Measurements from ENCODE around the gene IL36G. TPM values are rescaled to one million over a fixed set of nuclear protein-coding genes. Genes with fewer than 3 reads are reported as not detected.

Gene IL36G
- total RNA-seq, 2 experiments from 2014 or later: not detected

DNA sequence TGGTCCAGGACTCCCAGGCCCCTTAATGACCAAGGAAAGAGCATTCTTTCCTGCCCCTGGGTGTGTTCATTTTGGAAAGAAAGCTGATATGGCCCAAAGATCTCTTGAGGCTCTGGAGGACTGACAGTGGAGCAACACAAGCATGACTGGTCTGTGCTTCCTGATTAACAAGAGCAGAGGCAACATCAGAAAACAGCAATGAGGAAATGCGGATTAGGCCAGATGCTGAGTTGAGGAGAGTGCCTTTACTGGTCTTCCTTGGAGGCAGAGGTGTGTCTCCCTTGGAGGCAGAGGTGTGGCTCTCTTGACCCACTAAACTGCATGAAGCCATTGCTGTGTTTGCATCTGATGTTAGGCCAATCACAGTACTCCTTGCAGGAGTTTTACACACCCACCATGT lies 54.9 kb downstream of the IL36G start:
- POLR2A ChIA-PET: no interaction called here
- H3K27ac Mint-ChIP-seq: no peak overlapping the region

DNA sequence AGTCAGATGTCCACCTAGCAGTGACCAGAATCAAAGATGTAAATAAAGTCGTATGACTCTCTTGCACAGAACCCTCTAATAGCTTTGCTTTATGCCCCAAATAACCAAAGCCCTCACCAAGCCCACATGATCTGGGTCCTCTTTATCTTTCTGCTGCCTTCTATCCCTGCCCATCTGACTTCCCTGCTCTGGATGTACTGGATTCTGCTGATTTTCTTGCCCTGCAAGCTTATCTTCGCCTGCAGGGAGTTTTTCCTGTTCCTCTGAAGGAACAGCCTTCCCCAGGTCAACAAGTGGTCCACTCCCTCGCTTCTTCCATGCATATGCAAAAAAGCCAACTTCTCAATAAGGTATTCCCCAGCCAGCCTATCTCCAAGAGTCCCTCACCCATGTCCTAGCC lies 56.2 kb downstream of the IL36G start:
- no peak for ATAC-seq (ENCODE audit: poor library complexity)
- Mint-ChIP-seq H3K27me3 (peaks cover 4% of the 10 kb centered on the region), H3K4me3 (no peak overlapping the region), H3K4me1 (ENCODE audit: low read depth) (no peaks in the 10 kb centered on the region), H3K27ac (no peak overlapping the region), H3K9me3 (no peaks in the 10 kb centered on the region), H3K36me3 (ENCODE audit: low read depth) (no peaks in the 10 kb centered on the region)
- Histone ChIP-seq H3K4me3 (ENCODE audit: low read length) (no peak overlapping the region), H3K36me3 (ENCODE audit: insufficient read depth, low read length) (no peaks in the 10 kb centered on the region), H3K9me3 (ENCODE audit: control insufficient read depth in 1 of 2, insufficient read depth in 1 of 2, low read length in 2 of 2) (no peaks in the 10 kb centered on the region), H3K4me1 (ENCODE audit: insufficient read depth, low read length) (no peaks in the 10 kb centered on the region), H3K27ac (ENCODE audit: low read depth in 1 of 2, low read length in 2 of 2) (no peak overlapping the region), H3K27me3 (ENCODE audit: control insufficient read depth in 1 of 2, insufficient read depth in 2 of 2, low read length in 2 of 2) (peaks cover 0 to under 1% of the 10 kb centered on the region in 2 experiments)
- intact Hi-C loops (cut with DNase I, micrococcal nuclease): no loop called here
- TF ChIP-seq CTCF (IDR thresholded peaks at IDR 0.05): no peak
- ChIA-PET POLR2A (no interaction called here), CTCF (no interaction called here)
- DNase-seq: no peak

More for the DNA sequence above, 54.9 kb downstream of the IL36G start:
- Histone ChIP-seq H3K27me3 (ENCODE audit: control insufficient read depth in 1 of 2, insufficient read depth in 2 of 2, low read length in 2 of 2) (peaks cover 6 to 7% of the 10 kb centered on the region in 2 experiments), H3K27ac (ENCODE audit: low read depth in 1 of 2, low read length in 2 of 2) (no peak overlapping the region), H3K36me3 (ENCODE audit: insufficient read depth, low read length) (no peaks in the 10 kb centered on the region), H3K4me1 (ENCODE audit: insufficient read depth, low read length) (no peaks in the 10 kb centered on the region), H3K4me3 (ENCODE audit: low read length) (no peak overlapping the region), H3K9me3 (ENCODE audit: control insufficient read depth in 1 of 2, insufficient read depth in 1 of 2, low read length in 2 of 2) (no peaks in the 10 kb centered on the region)
- DNase-seq (no peak), ATAC-seq (ENCODE audit: poor library complexity) (no peak)
- no peak for TF ChIP-seq CTCF (IDR thresholded peaks at IDR 0.05)
- intact Hi-C loops (cut with DNase I, micrococcal nuclease): no loop called here
- H3K4me3 Mint-ChIP-seq: no peak overlapping the region
- no peaks in the 10 kb centered on the region for H3K4me1 Mint-ChIP-seq (ENCODE audit: low read depth)
- CTCF ChIA-PET: no interaction called here
- peaks cover 4% of the 10 kb centered on the region for H3K27me3 Mint-ChIP-seq
- no peaks in the 10 kb centered on the region for H3K9me3 Mint-ChIP-seq
- no peaks in the 10 kb centered on the region for H3K36me3 Mint-ChIP-seq (ENCODE audit: low read depth)

Other genes with a start within 250 kb of the IL36G start
- gene CKAP2L, start 213.4 kb upstream of the IL36G start, total RNA-seq: under 1 TPM; 0.08 to 0.50 TPM
- gene IL1A, start 193.5 kb upstream of the IL36G start, total RNA-seq: not detected
- gene IL1B, start 141.2 kb upstream of the IL36G start, total RNA-seq: 1 to 10 TPM; 3.8 to 5.6 TPM
- gene IL37, start 66.8 kb upstream of the IL36G start, total RNA-seq: not detected
- gene IL36A, start 27.5 kb downstream of the IL36G start, total RNA-seq: under 1 TPM in 1 of 2 experiments, not detected in 1; 0.47 TPM
- gene IL36B, start 74.9 kb downstream of the IL36G start, total RNA-seq: not detected
- not detected for gene IL36RN, start 81.2 kb downstream of the IL36G start, total RNA-seq
- gene IL1F10, start 90.0 kb downstream of the IL36G start, total RNA-seq: not detected
- under 1 TPM; 0.31 to 0.58 TPM for gene IL1RN, start 149.6 kb downstream of the IL36G start, total RNA-seq
- 100 to 1,000 TPM in 1 of 2 experiments, 10 to 100 TPM in 1; 96.5 to 101 TPM for gene PSD4, start 196.0 kb downstream of the IL36G start, total RNA-seq

All from CD4-positive, alpha-beta T cell (primary cell).